ENCODE results near the gene RXFP1. TPM values are rescaled to one million over a fixed set of nuclear protein-coding genes. Genes with fewer than 3 reads are reported as not detected.

The RXFP1 gene
- total RNA-seq, 2 donors from 2014 or later = not detected

DNA sequence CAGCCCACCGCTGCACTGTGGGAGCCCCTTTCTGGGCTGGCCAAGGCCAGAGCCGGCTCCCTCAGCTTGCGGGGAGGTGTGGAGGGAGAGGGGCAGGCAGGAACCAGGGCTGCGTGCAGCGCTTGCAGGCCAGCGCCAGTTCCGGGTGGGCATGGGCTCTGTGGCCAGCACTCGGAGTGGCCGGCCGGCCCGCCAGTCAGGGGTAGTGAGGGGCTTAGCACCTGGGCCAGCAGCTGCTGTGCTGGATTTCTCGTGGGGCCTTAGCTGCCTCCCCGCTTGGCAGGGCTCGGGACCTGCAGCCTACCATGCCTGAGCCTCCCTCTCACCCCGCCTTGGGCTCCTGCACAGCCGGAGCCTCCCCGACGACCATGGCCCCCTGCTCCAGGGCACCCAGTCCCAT is 45.2 kb downstream of the RXFP1 start:
- Mint-ChIP-seq H3K4me3 (no peak overlapping the region), H3K36me3 (ENCODE audit: insufficient read depth in 2 of 2) (no peaks in the 10 kb centered on the region), H3K4me1 (ENCODE audit: low read depth) (no peaks in the 10 kb centered on the region), H3K9me3 (no peaks in the 10 kb centered on the region), H3K27me3 (ENCODE audit: low read depth) (peaks cover 12% of the 10 kb centered on the region), H3K27ac (no peak overlapping the region)
- ATAC-seq (replicated peaks in 1 of 2) (no peak), DNase-seq (no peak)

GRCh38 chr4:158571736-158572135 is 50.1 kb downstream of the RXFP1 start:
- no peaks in the 10 kb centered on the region for H3K4me1 Mint-ChIP-seq (ENCODE audit: low read depth)

GRCh38 chr4:158572608-158573007 is 50.9 kb downstream of the RXFP1 start:
- Mint-ChIP-seq H3K4me1 (ENCODE audit: low read depth) (no peaks in the 10 kb centered on the region), H3K36me3 (ENCODE audit: insufficient read depth in 2 of 2) (no peaks in the 10 kb centered on the region), H3K27me3 (ENCODE audit: low read depth) (peaks cover 12% of the 10 kb centered on the region), H3K4me3 (no peak overlapping the region), H3K27ac (no peak overlapping the region), H3K9me3 (no peaks in the 10 kb centered on the region)
- DNase-seq (no peak), ATAC-seq (replicated peaks in 1 of 2) (no peak)

More at GRCh38 chr4:158571736-158572135, 50.1 kb downstream of the RXFP1 start:
- Mint-ChIP-seq H3K27me3 (ENCODE audit: low read depth) (peaks cover 12% of the 10 kb centered on the region), H3K27ac (no peak overlapping the region), H3K4me3 (no peak overlapping the region), H3K36me3 (ENCODE audit: insufficient read depth in 2 of 2) (no peaks in the 10 kb centered on the region), H3K9me3 (no peaks in the 10 kb centered on the region)
- DNase-seq (no peak), ATAC-seq (replicated peaks in 1 of 2) (no peak)

DNA sequence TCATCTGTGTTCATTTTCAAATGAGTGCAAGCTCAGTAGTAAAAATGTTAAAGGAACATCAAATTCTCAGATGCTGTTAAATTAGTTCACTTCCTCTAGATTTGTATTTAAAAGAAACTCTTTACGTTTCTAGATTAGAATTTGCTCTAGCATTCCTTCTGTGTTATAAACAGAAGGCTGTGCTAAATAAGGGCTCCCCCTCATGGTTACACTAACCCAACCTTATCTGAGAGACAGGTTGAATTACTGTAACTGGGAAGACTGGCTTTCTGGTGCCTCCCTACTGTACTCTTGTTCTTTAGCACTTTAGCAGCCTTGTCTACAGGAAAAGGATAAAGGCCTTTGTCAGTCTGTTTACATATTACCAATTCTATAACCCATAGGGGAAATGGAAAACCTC is 56.8 kb downstream of the RXFP1 start:
- ATAC-seq (replicated peaks in 1 of 2) (no peak), DNase-seq (no peak)
- Mint-ChIP-seq H3K27me3 (ENCODE audit: low read depth) (no peaks in the 10 kb centered on the region), H3K9me3 (no peaks in the 10 kb centered on the region), H3K36me3 (ENCODE audit: insufficient read depth in 2 of 2) (no peaks in the 10 kb centered on the region), H3K4me3 (no peak overlapping the region), H3K4me1 (ENCODE audit: low read depth) (no peaks in the 10 kb centered on the region), H3K27ac (no peak overlapping the region)

- Mint-ChIP-seq H3K27me3 (ENCODE audit: low read depth) (no peaks in the 10 kb centered on the region), H3K36me3 (ENCODE audit: insufficient read depth in 2 of 2) (no peaks in the 10 kb centered on the region), H3K27ac (no peak overlapping the region), H3K4me3 (no peak overlapping the region), H3K4me1 (ENCODE audit: low read depth) (no peaks in the 10 kb centered on the region), H3K9me3 (no peaks in the 10 kb centered on the region)
- no peak for ATAC-seq (replicated peaks in 1 of 2)
- no peak for DNase-seq
Measured at GRCh38 chr4:158580064-158580463, 58.4 kb downstream of the RXFP1 start.

- Mint-ChIP-seq H3K27ac (no peak overlapping the region), H3K27me3 (ENCODE audit: low read depth) (no peaks in the 10 kb centered on the region), H3K4me1 (ENCODE audit: low read depth) (no peaks in the 10 kb centered on the region), H3K4me3 (no peak overlapping the region), H3K9me3 (no peaks in the 10 kb centered on the region), H3K36me3 (ENCODE audit: insufficient read depth in 2 of 2) (no peaks in the 10 kb centered on the region)
- DNase-seq = no peak
- ATAC-seq (replicated peaks in 1 of 2) = no peak
Measured at GRCh38 chr4:158581161-158581560, 59.5 kb downstream of the RXFP1 start.

DNA sequence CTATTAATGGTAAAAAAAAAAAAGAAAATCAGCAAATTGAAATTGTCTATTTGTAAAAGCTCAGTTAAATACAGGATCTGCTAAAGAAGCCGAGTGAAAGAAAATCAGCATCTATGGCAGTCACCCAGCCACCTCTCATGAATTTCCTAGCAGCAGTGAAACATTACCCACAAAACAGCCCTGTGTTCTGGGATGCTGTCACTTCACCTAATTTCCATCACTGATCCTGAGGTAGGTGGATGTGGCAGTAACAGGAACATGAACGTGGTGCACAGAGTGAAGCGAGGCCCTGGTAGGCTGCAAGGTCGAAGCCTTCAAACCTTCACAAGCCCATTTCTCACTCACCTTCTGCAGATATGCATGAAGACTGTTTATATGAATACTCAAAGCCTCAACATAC is 65.2 kb downstream of the RXFP1 start:
- Mint-ChIP-seq H3K9me3 (no peaks in the 10 kb centered on the region), H3K4me1 (ENCODE audit: low read depth) (no peaks in the 10 kb centered on the region), H3K4me3 (no peak overlapping the region), H3K27ac (no peak overlapping the region), H3K27me3 (ENCODE audit: low read depth) (peaks cover 5% of the 10 kb centered on the region), H3K36me3 (ENCODE audit: insufficient read depth in 2 of 2) (no peaks in the 10 kb centered on the region)
- ATAC-seq (replicated peaks in 1 of 2) = no peak
- no peak for DNase-seq

GRCh38 chr4:158588285-158588684 is 66.6 kb downstream of the RXFP1 start:
- H3K4me1 Mint-ChIP-seq (ENCODE audit: low read depth) = no peaks in the 10 kb centered on the region
- H3K27ac Mint-ChIP-seq = no peak overlapping the region
- H3K36me3 Mint-ChIP-seq (ENCODE audit: insufficient read depth in 2 of 2) = no peaks in the 10 kb centered on the region
- no peak for DNase-seq
- peaks cover 5% of the 10 kb centered on the region for H3K27me3 Mint-ChIP-seq (ENCODE audit: low read depth)
- no peak for ATAC-seq (replicated peaks in 1 of 2)
- no peaks in the 10 kb centered on the region for H3K9me3 Mint-ChIP-seq
- H3K4me3 Mint-ChIP-seq = no peak overlapping the region

DNA sequence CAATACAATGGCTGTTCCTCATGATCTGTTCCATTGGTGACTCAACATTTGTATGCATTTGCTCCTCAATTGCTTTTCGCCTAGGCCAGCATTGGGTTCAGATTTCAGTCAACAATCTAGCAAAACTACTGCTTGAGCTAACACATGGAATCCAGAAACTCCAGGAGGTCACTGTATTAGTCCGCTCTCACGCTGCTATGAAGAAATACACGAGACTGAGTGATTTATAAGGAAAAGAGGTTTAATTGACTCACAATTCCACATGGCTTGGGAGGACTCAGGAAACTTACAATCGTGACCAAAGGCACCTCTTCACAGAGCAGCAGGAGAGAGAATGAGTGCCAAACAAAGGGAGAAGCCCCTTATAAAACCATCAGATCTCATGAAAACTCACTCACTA is 67.1 kb downstream of the RXFP1 start:
- peaks cover 5% of the 10 kb centered on the region for H3K27me3 Mint-ChIP-seq (ENCODE audit: low read depth)
- H3K4me1 Mint-ChIP-seq (ENCODE audit: low read depth) = no peaks in the 10 kb centered on the region
- DNase-seq = no peak
- no peaks in the 10 kb centered on the region for H3K36me3 Mint-ChIP-seq (ENCODE audit: insufficient read depth in 2 of 2)
- ATAC-seq (replicated peaks in 1 of 2) = no peak
- no peak overlapping the region for H3K27ac Mint-ChIP-seq
- no peak overlapping the region for H3K4me3 Mint-ChIP-seq
- H3K9me3 Mint-ChIP-seq = no peaks in the 10 kb centered on the region

- ATAC-seq (replicated peaks in 1 of 2) = no peak
- Mint-ChIP-seq H3K36me3 (ENCODE audit: insufficient read depth in 2 of 2) (no peaks in the 10 kb centered on the region), H3K9me3 (no peaks in the 10 kb centered on the region), H3K27ac (no peak overlapping the region), H3K27me3 (ENCODE audit: low read depth) (peaks cover 5% of the 10 kb centered on the region), H3K4me1 (ENCODE audit: low read depth) (no peaks in the 10 kb centered on the region), H3K4me3 (no peak overlapping the region)
- DNase-seq = no peak
Measured at GRCh38 chr4:158590306-158590705, 68.6 kb downstream of the RXFP1 start.

- H3K9me3 Mint-ChIP-seq = no peaks in the 10 kb centered on the region
- no peaks in the 10 kb centered on the region for H3K36me3 Mint-ChIP-seq (ENCODE audit: insufficient read depth in 2 of 2)
- H3K4me3 Mint-ChIP-seq = no peak overlapping the region
- no peak overlapping the region for H3K27ac Mint-ChIP-seq
- ATAC-seq (replicated peaks in 1 of 2) = no peak
- no peaks in the 10 kb centered on the region for H3K4me1 Mint-ChIP-seq (ENCODE audit: low read depth)
- peaks cover 5% of the 10 kb centered on the region for H3K27me3 Mint-ChIP-seq (ENCODE audit: low read depth)
- DNase-seq = no peak
Measured at GRCh38 chr4:158590824-158591223, 69.1 kb downstream of the RXFP1 start.

DNA sequence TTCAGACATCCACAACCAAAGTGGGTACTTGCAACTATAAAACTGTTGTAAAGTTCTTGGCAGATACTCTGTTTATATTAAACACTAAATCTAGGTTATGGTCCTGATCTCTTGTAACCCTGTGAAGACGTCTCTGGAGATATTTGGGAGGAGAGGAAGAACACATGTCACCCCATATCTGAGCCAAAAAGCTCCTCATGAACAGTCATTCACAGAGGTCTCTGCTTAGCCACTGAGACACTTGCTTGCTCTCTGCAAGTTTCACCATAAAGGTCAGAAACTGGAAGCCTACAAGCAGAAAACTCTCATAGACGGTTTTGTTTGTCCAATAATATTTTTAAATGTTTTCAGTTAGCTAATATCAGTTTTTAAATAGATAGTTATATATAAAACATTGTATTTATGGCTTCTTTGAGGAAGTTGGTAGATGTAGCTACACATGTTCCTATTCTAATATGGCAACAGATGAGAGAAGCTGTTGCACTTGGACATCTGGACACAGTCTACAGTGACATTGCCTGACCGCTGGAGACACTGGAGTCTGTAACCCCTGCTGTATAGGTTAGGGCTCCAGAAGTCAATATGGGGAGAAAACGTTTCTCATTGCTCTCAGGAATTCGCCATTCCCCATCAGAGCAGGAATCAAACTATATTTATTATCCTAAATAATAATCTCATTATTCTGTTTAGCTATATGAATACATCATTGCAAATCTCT is 76.4 kb downstream of the RXFP1 start:
- no peaks in the 10 kb centered on the region for H3K36me3 Mint-ChIP-seq (ENCODE audit: insufficient read depth in 2 of 2)
- H3K9me3 Mint-ChIP-seq = no peaks in the 10 kb centered on the region
- no peak overlapping the region for H3K4me3 Mint-ChIP-seq
- no peak for ATAC-seq (replicated peaks in 1 of 2)
- no peaks in the 10 kb centered on the region for H3K4me1 Mint-ChIP-seq (ENCODE audit: low read depth)
- H3K27me3 Mint-ChIP-seq (ENCODE audit: low read depth) = peaks cover 14% of the 10 kb centered on the region
- H3K27ac Mint-ChIP-seq = no peak overlapping the region
- DNase-seq = no peak

DNA sequence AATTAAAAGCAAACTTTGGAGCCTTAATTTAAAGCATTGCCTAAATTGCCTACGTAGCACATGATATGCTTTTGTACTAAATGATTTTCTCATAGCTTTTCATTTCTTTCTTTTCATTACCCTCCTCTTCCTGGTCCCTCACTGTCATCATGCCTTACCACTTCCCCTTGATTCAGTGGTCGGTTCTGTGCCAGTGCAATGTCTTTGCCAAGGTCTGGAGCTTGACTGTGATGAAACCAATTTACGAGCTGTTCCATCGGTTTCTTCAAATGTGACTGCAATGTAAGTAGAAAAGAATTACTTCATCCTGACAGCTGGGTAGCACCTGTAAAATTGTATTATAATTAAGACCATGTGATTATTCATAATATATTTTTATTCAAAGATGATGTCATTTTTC is 77.5 kb downstream of the RXFP1 start:
- no peak overlapping the region for H3K27ac Mint-ChIP-seq
- H3K4me3 Mint-ChIP-seq = no peak overlapping the region
- H3K27me3 Mint-ChIP-seq (ENCODE audit: low read depth) = peaks cover 14% of the 10 kb centered on the region
- H3K9me3 Mint-ChIP-seq = no peaks in the 10 kb centered on the region
- H3K4me1 Mint-ChIP-seq (ENCODE audit: low read depth) = no peaks in the 10 kb centered on the region
- ATAC-seq (replicated peaks in 1 of 2) = no peak
- no peak for DNase-seq
- no peaks in the 10 kb centered on the region for H3K36me3 Mint-ChIP-seq (ENCODE audit: insufficient read depth in 2 of 2)

DNA sequence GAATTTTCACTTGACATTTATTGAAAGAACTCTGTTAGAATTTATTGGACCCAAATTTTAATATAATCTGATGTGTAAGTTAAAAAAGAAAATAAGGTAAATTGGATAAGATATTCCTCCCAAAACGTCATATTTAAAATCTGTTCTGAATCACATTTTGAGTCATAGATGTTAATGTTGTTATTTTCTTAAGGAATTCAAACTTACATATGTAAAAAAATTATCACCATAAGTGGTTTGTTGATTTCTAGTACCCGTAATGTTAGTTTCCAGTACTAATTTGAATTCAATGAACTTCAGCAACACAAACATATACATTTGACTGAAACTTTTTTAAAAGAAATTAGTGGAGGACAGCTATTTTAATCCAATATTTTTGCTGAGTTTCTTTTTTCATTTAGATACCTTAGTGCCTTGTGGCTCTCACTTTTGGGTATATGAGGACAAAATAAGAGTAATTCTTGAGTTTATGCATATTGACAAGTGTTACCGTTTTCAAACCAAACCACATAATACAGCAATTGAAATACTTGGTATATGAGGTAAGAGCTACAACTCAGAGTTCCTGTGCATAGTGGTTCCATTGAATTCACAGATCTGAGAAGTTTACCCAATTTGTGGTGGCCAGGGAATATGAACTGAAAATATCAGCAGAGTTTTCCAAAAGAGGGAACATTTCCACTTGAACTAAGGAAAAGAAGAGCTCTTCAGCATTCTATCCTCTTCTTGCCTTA is 78.2 kb downstream of the RXFP1 start:
- Mint-ChIP-seq H3K9me3 (no peaks in the 10 kb centered on the region), H3K4me1 (ENCODE audit: low read depth) (no peaks in the 10 kb centered on the region), H3K27ac (no peak overlapping the region), H3K27me3 (ENCODE audit: low read depth) (peaks cover 14% of the 10 kb centered on the region), H3K36me3 (ENCODE audit: insufficient read depth in 2 of 2) (no peaks in the 10 kb centered on the region), H3K4me3 (no peak overlapping the region)
- ATAC-seq (replicated peaks in 1 of 2) (no peak), DNase-seq (no peak)

All from activated T-cell treated with anti-CD3 and anti-CD28 coated beads, Interleukin-2, amount 50 U/mL, for 72 hours (primary cell).